Right atrium auricular region (tissue), 2 donors: ENCODE measurements around the gene RAB15. TPM values are rescaled to one million over a fixed set of nuclear protein-coding genes. Genes with fewer than 3 reads are reported as not detected.

ENCODE experiments used
- DNase-seq: peaks from one replicate; pipeline ENCODE4 v3.0.0-alpha.2; 2019; ENCODE audit warnings: low spot score
- H3K27ac ChIP-seq, 2 donors: fragments of 200-600 bp; sonication (generic); 1 replicate in 1 of 2; 2 replicates in 1 of 2; pipeline ENCODE4 v1.5.1; 2016 to 2019
- H3K27me3 ChIP-seq, 2 donors: fragments of 200-600 bp; sonication (generic); one replicate each; pipeline versions ENCODE4 v1.5.1 to v1.6.0; 2017 to 2019
- H3K36me3 ChIP-seq: fragments of 200-600 bp; sonication (generic); one replicate; pipeline ENCODE4 v1.5.1; 2016
- H3K4me1 ChIP-seq, 2 donors: fragments of 200-600 bp; sonication (generic); one replicate each; pipeline versions ENCODE4 v1.5.1 to v1.6.0; 2017 to 2019
- H3K4me3 ChIP-seq, 2 donors: fragments of 200-600 bp; sonication (generic); 1 replicate in 1 of 2; 2 replicates in 1 of 2; pipeline ENCODE4 v1.5.1; 2017 to 2019; ENCODE audit warnings: mild to moderate bottlenecking in 1 of 2, moderate library complexity in 1 of 2
- H3K9me3 ChIP-seq, 2 donors: fragments of 200-600 bp; sonication (generic); one replicate each; pipeline ENCODE4 v1.5.1; 2019
- total RNA-seq, 2 donors: library from RNA; depleted of rRNA; stranded (reverse); fragments of >200 nt; gene quantifications; one replicate each; pipeline ENCODE4 v1.1.0, GENCODE V29; 2016
- TF ChIP-seq, protein P1 (sequence below), 2 donors: fragments of 200-600 bp; sonication (generic); IDR thresholded peaks; one replicate each; pipeline ENCODE4 v1.5.1; 2019; ENCODE audit warnings: antibody characterized with exemption in 2 of 2

Gene RAB15
- total RNA-seq, 2 donors from 2014 or later: 9.8 to 69.0 TPM

DNA sequence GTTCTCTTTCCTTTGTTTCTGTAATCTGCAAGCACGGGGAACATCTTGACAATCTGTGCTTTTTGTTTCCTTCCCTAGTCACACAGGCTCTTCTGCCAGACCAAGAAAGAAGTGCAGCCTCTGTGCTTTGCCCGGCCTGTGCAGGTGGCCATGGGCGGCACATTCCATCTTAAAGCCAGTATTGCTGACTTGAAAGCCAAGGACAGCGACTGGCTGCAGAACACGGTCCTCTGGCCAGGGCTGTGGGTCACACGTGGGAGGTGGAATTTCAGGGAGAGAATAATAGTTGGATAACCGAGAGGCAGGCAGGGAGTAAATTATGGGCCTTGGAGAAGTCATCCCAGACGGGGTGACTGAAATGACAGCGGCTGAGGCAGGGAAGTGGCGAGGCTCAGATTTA lies 39.4 kb upstream of the RAB15 start:
- Histone ChIP-seq H3K27me3 (no peaks in the 10 kb centered on the region), H3K4me3 (no peak overlapping the region), H3K9me3 (no peaks in the 10 kb centered on the region), H3K27ac (no peak overlapping the region), H3K4me1 (no peaks in the 10 kb centered on the region), H3K36me3 (peaks cover 18% of the 10 kb centered on the region)
- TF ChIP-seq, protein P1, sequence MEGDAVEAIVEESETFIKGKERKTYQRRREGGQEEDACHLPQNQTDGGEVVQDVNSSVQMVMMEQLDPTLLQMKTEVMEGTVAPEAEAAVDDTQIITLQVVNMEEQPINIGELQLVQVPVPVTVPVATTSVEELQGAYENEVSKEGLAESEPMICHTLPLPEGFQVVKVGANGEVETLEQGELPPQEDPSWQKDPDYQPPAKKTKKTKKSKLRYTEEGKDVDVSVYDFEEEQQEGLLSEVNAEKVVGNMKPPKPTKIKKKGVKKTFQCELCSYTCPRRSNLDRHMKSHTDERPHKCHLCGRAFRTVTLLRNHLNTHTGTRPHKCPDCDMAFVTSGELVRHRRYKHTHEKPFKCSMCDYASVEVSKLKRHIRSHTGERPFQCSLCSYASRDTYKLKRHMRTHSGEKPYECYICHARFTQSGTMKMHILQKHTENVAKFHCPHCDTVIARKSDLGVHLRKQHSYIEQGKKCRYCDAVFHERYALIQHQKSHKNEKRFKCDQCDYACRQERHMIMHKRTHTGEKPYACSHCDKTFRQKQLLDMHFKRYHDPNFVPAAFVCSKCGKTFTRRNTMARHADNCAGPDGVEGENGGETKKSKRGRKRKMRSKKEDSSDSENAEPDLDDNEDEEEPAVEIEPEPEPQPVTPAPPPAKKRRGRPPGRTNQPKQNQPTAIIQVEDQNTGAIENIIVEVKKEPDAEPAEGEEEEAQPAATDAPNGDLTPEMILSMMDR (IDR thresholded peaks at IDR 0.05): no peak
- no peak for DNase-seq

GRCh38 chr14:65010211-65010931 lies 38.2 kb upstream of the RAB15 start:
- Histone ChIP-seq H3K36me3 (peaks cover 6% of the 10 kb centered on the region), H3K4me3 (no peak overlapping the region), H3K4me1 (no peaks in the 10 kb centered on the region), H3K27ac (no peak overlapping the region), H3K27me3 (no peaks in the 10 kb centered on the region), H3K9me3 (no peaks in the 10 kb centered on the region)
- no peak for DNase-seq
- TF ChIP-seq, protein P1 (IDR thresholded peaks at IDR 0.05): no peak

DNA sequence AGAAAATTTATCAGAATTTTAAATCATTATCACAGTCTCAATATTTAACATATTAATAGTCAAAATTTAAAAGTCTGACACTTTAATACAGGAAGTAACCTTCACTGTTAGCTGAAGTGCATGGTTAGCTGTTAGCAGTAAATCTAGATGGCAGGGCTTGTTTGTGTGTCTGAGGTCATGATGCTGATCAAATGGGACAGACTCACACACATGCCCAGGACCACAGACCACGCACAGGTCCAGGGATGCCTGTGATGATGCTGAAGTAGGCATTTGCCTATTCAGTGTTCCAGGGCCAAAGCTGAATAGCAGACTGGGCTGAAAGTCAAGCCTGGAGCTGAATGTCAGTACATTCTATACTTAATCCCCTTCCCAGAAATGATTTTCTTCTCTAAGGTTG lies 35.1 kb upstream of the RAB15 start:
- Histone ChIP-seq H3K9me3 (no peaks in the 10 kb centered on the region), H3K4me3 (no peak overlapping the region), H3K36me3 (peaks cover 5% of the 10 kb centered on the region), H3K4me1 (no peaks in the 10 kb centered on the region), H3K27me3 (no peaks in the 10 kb centered on the region), H3K27ac (no peak overlapping the region)
- DNase-seq: no peak
- TF ChIP-seq, protein P1 (IDR thresholded peaks at IDR 0.05): no peak

DNA sequence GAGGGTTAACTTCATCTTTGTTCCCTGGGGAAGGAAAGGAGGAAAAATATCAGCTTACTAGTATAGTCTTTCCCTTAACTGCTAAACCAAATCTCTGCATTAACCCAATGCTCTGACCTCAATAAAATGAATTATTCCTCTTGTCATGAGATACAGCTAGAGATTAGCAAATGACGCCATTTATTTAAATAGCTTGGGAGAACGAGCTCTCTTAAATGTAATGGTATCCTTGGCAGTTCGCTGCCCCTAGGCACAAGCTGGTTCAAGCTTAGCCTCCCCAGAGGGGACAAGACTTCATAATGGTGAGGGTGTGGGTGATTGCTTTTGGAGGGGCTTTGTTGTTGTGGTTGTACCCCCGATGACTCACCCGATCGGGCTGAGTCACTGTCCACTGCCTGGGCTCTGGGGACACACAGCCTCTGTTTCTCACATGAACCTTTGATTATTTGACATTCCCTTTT lies 34.2 kb upstream of the RAB15 start:
- TF ChIP-seq, protein P1 (IDR thresholded peaks at IDR 0.05): no peak
- H3K4me1 ChIP-seq: no peaks in the 10 kb centered on the region
- peaks cover 5% of the 10 kb centered on the region for H3K36me3 ChIP-seq
- no peaks in the 10 kb centered on the region for H3K9me3 ChIP-seq
- DNase-seq: no peak
- H3K27ac ChIP-seq: no peak overlapping the region
- H3K4me3 ChIP-seq: no peak overlapping the region
- H3K27me3 ChIP-seq: no peaks in the 10 kb centered on the region

- H3K27me3 ChIP-seq: no peaks in the 10 kb centered on the region
- DNase-seq: no peak
- no peaks in the 10 kb centered on the region for H3K9me3 ChIP-seq
- H3K36me3 ChIP-seq: peaks cover 5% of the 10 kb centered on the region
- H3K27ac ChIP-seq: no peak overlapping the region
- no peaks in the 10 kb centered on the region for H3K4me1 ChIP-seq
- TF ChIP-seq, protein P1 (IDR thresholded peaks at IDR 0.05): no peak
- H3K4me3 ChIP-seq: no peak overlapping the region
These were observed 31.3 kb upstream of the RAB15 start for GRCh38 chr14:65003394-65003793.
